Natural killer cell (primary cell): Measurements from ENCODE around the gene USP6. TPM values are rescaled to one million over a fixed set of nuclear protein-coding genes. Genes with fewer than 3 reads are reported as not detected.

Source experiments
- ATAC-seq, 3 donors: fragments of 150-1000 bp in 2 of 3; fragments of 200-7000 bp in 1 of 3; cut with Tn5 transposase; 1 replicate in 1 of 3; 2 replicates in 2 of 3; pipeline ENCODE4 v1.10.0; 2021; ENCODE audit warnings: mild to moderate bottlenecking in 2 of 3, moderate library complexity in 2 of 3
- DNase-seq, 2 donors: peaks; one replicate each; pipeline versions ENCODE4 v3.0.0 to v3.0.0-alpha.2; 2013 to 2021; ENCODE audit warnings: mixed read lengths in 1 of 2
- H3K27ac ChIP-seq: one replicate; pipeline ENCODE4 v1.5.1; 2013; ENCODE audit warnings: mild to moderate bottlenecking, low read length
- H3K27me3 ChIP-seq: one replicate; pipeline ENCODE4 v1.6.1; 2013; ENCODE audit warnings: low read length; ENCODE audit not compliant: control insufficient read depth, insufficient read depth
- H3K36me3 ChIP-seq: one replicate; pipeline ENCODE4 v1.6.1; 2013; ENCODE audit warnings: low read length; ENCODE audit not compliant: control insufficient read depth, insufficient read depth
- H3K4me1 ChIP-seq: one replicate; pipeline ENCODE4 v1.6.1; 2013; ENCODE audit warnings: low read length; ENCODE audit not compliant: control insufficient read depth, insufficient read depth
- H3K4me3 ChIP-seq: one replicate; pipeline ENCODE4 v1.5.1; 2013; ENCODE audit warnings: low read length
- H3K9me3 ChIP-seq: one replicate; pipeline ENCODE4 v1.6.1; 2013; ENCODE audit warnings: low read length; ENCODE audit not compliant: control insufficient read depth, insufficient read depth
- H3K27ac Mint-ChIP-seq, 2 donors: one replicate each; pipeline ENCODE4 v1.8.0; 2022; ENCODE audit warnings: mild to moderate bottlenecking in 2 of 2, mixed read lengths in 2 of 2, moderate library complexity in 1 of 2
- H3K27me3 Mint-ChIP-seq, 2 donors: one replicate each; pipeline ENCODE4 v1.8.0; 2022; ENCODE audit warnings: low read depth in 2 of 2, mixed read lengths in 2 of 2
- H3K36me3 Mint-ChIP-seq: one replicate; pipeline ENCODE4 v1.8.0; 2022; ENCODE audit warnings: mixed read lengths
- H3K4me1 Mint-ChIP-seq, 2 donors: one replicate each; pipeline ENCODE4 v1.8.0; 2022; ENCODE audit warnings: mixed read lengths in 2 of 2
- H3K4me3 Mint-ChIP-seq: one replicate; pipeline ENCODE4 v1.8.0; 2022; ENCODE audit warnings: mild to moderate bottlenecking, moderate library complexity, mixed read lengths
- H3K9me3 Mint-ChIP-seq, 2 donors: one replicate each; pipeline ENCODE4 v1.8.0; 2022; ENCODE audit warnings: mixed read lengths in 2 of 2
- WGBS: methylation state at CpG from one replicate; pipeline ENCODE4 v1.1.7; 2013; ENCODE audit warnings: missing lambda C conversion rate; ENCODE audit not compliant: insufficient coverage; 5-methylcytosine and 5-hydroxymethylcytosine counted together
- intact Hi-C: fragments of 100-400 bp; cut with micrococcal nuclease; formaldehyde crosslinking; loops from one replicate; pipeline ENCODE4 v1.14.2; 2022
- total RNA-seq, 4 donors: library from RNA; stranded (reverse); fragments of 120-200 nt in 1 of 4; gene quantifications; one replicate each; pipeline versions ENCODE4 v1.2.3 to v1.2.4, GENCODE V29; 2013 to 2022
- TF ChIP-seq, protein P1 (sequence below): fragments of 200-600 bp; IDR thresholded peaks from one replicate; pipeline ENCODE4 v1.8.0; 2022; ENCODE audit warnings: antibody characterized with exemption

USP6 gene
- total RNA-seq, 3 donors from 2014 or later (not counting 1 experiment from before 2014, with no cell fraction given) = 0.07 to 0.34 (median 0.13) TPM

DNA sequence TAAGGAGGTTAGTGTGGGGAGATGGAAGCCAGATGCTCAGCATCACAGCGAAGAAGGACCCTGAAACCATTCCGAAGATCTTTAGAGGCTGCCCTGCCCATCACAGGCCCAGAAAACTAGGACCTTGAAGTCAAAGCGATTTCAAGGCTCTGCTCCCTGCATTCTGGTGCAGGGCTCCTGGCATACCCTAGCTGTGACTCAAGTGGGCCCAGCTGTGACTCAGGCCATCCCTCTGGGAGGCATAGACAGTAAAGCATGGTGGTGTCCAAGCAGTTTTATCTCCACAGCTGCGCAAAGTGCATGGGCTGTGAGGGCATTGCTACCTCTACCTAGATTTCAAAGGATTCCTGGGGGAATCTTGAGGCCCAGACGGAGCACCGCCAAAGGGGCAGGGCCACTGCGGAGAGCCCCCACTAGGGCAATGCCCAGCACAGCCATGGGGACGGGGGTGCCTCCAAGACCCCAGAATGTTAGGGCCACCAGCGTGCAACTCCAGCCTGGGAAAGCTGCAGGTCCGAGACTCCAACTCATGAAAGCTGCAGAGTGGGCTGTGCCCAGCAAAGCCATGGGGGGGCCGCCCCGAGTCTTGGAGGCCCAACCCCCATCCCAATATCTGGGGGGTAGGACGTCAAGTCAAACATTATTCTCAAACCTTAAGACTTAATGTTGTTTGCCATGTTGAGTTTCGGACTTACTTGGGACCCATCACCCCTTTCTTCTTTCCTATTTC, 87.5 kb downstream of the USP6 start:
- Mint-ChIP-seq H3K9me3 (no peaks in the 10 kb centered on the region), H3K4me3 (no peak overlapping the region), H3K27ac (no peak overlapping the region), H3K27me3 (no peaks in the 10 kb centered on the region), H3K4me1 (peaks cover 6 to 23% of the 10 kb centered on the region in 2 donors), H3K36me3 (no peaks in the 10 kb centered on the region)
- Histone ChIP-seq H3K4me1 (peaks cover 6% of the 10 kb centered on the region), H3K27me3 (no peaks in the 10 kb centered on the region), H3K9me3 (no peaks in the 10 kb centered on the region), H3K36me3 (no peaks in the 10 kb centered on the region), H3K27ac (no peak overlapping the region), H3K4me3 (no peak overlapping the region)
- 95% methylated on average over 14 of the region's 14 CpGs for whole genome bisulfite sequencing
- intact Hi-C loops = no loop called here
- no peak for ATAC-seq
- TF ChIP-seq, protein P1, sequence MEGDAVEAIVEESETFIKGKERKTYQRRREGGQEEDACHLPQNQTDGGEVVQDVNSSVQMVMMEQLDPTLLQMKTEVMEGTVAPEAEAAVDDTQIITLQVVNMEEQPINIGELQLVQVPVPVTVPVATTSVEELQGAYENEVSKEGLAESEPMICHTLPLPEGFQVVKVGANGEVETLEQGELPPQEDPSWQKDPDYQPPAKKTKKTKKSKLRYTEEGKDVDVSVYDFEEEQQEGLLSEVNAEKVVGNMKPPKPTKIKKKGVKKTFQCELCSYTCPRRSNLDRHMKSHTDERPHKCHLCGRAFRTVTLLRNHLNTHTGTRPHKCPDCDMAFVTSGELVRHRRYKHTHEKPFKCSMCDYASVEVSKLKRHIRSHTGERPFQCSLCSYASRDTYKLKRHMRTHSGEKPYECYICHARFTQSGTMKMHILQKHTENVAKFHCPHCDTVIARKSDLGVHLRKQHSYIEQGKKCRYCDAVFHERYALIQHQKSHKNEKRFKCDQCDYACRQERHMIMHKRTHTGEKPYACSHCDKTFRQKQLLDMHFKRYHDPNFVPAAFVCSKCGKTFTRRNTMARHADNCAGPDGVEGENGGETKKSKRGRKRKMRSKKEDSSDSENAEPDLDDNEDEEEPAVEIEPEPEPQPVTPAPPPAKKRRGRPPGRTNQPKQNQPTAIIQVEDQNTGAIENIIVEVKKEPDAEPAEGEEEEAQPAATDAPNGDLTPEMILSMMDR = no peak
- no peak for DNase-seq

GRCh38 chr17:5203908-5204294, 88.1 kb downstream of the USP6 start:
- H3K36me3 ChIP-seq = no peaks in the 10 kb centered on the region
- no peak overlapping the region for H3K4me3 ChIP-seq
- ATAC-seq (no peak), DNase-seq (no peak)
- Mint-ChIP-seq H3K36me3 (no peaks in the 10 kb centered on the region), H3K27ac (no peak overlapping the region), H3K27me3 (no peaks in the 10 kb centered on the region), H3K9me3 (no peaks in the 10 kb centered on the region), H3K4me1 (peaks cover 4 to 24% of the 10 kb centered on the region in 2 donors), H3K4me3 (no peak overlapping the region)
- WGBS = 91% methylated on average over 1 of the region's 1 CpG
- intact Hi-C loops = no loop called here
- H3K27me3 ChIP-seq = no peaks in the 10 kb centered on the region
- no peaks in the 10 kb centered on the region for H3K9me3 ChIP-seq
- peaks cover under 1% of the 10 kb centered on the region for H3K4me1 ChIP-seq
- TF ChIP-seq, protein P1 = no peak
- no peak overlapping the region for H3K27ac ChIP-seq

GRCh38 chr17:5209396-5209795, 93.6 kb downstream of the USP6 start:
- WGBS = 100% methylated on average over 3 of the region's 3 CpGs
- Mint-ChIP-seq H3K27ac (peak overlapping the region in 1 of 2 donors; percentile 84), H3K9me3 (no peaks in the 10 kb centered on the region), H3K36me3 (no peaks in the 10 kb centered on the region), H3K4me3 (no peak overlapping the region), H3K27me3 (no peaks in the 10 kb centered on the region), H3K4me1 (peaks cover 11 to 42% of the 10 kb centered on the region in 2 donors)
- no peaks in the 10 kb centered on the region for H3K9me3 ChIP-seq
- DNase-seq (no peak), ATAC-seq (no peak)
- no peaks in the 10 kb centered on the region for H3K27me3 ChIP-seq
- H3K27ac ChIP-seq = no peak overlapping the region
- intact Hi-C loops = no loop called here
- TF ChIP-seq, protein P1 = no peak
- H3K36me3 ChIP-seq = peaks cover 7% of the 10 kb centered on the region
- H3K4me1 ChIP-seq = peaks cover 26% of the 10 kb centered on the region
- no peak overlapping the region for H3K4me3 ChIP-seq

GRCh38 chr17:5210091-5210490, 94.3 kb downstream of the USP6 start:
- H3K27ac Mint-ChIP-seq = peak overlapping the region; percentile 77 to 84
- no peaks in the 10 kb centered on the region for H3K27me3 Mint-ChIP-seq
- TF ChIP-seq, protein P1 = no peak
- Histone ChIP-seq H3K4me1 (peaks cover 26% of the 10 kb centered on the region), H3K4me3 (no peak overlapping the region), H3K27me3 (no peaks in the 10 kb centered on the region), H3K27ac (peak overlapping the region; percentile 36), H3K36me3 (peaks cover 7% of the 10 kb centered on the region), H3K9me3 (no peaks in the 10 kb centered on the region)
- no peak for DNase-seq
- intact Hi-C loops = no loop called here
- ATAC-seq = no peak
- no peaks in the 10 kb centered on the region for H3K36me3 Mint-ChIP-seq
- no peak overlapping the region for H3K4me3 Mint-ChIP-seq
- H3K9me3 Mint-ChIP-seq = no peaks in the 10 kb centered on the region
- peaks cover 11 to 41% of the 10 kb centered on the region in 2 donors for H3K4me1 Mint-ChIP-seq
- WGBS = 59% methylated on average over 5 of the region's 5 CpGs
